H1 (cell line): ENCODE results near the gene SLC35G6. TPM values are rescaled to one million over a fixed set of nuclear protein-coding genes. Genes with fewer than 3 reads are reported as not detected.

Experiments used
- BCL11A ChIP-seq, 2 experiments: IDR thresholded peaks; one replicate each; pipeline ENCODE4 v1.6.1; 2011; ENCODE audit warnings: low read depth in 2 of 2, low read length in 2 of 2, mild to moderate bottlenecking in 2 of 2
- FOSL1 ChIP-seq: IDR thresholded peaks from 2 replicates; pipeline ENCODE4 v1.6.1; 2011; ENCODE audit warnings: mild to moderate bottlenecking, low read depth, low read length, moderate library complexity; ENCODE audit not compliant: insufficient read depth
- GTF2F1 ChIP-seq: IDR thresholded peaks from 2 replicates; pipeline ENCODE4 v1.6.1; 2012; ENCODE audit warnings: low read depth, low read length, improper control_type of control experiment, borderline replicate concordance
- POU5F1 ChIP-seq: IDR thresholded peaks from 2 replicates; pipeline ENCODE4 v1.6.1; 2011; ENCODE audit warnings: low read depth, mild to moderate bottlenecking, low read length, moderate library complexity
- USF2 ChIP-seq: IDR thresholded peaks from 2 replicates; pipeline ENCODE4 v1.6.1; 2011; ENCODE audit warnings: low read length, improper control_type of control experiment
- ZNF274 ChIP-seq: IDR thresholded peaks from 2 replicates; pipeline ENCODE4 v1.7.0; 2012; ENCODE audit warnings: low read length, borderline replicate concordance; ENCODE audit errors: extremely low read depth
- polyA plus RNA-seq, 7 experiments: library from polyadenylated mRNA; depleted of rRNA in 3 of 7; stranded (reverse) in 5 of 7; unstranded in 2 of 7; fragments of >200 nt in 5 of 7; fragments of 200-250 nt in 2 of 7; gene quantifications; 1 replicate in 5 of 7; 2 replicates in 1 of 7; 4 replicates in 1 of 7; pipeline versions ENCODE4 v1.2.1 to v1.2.3, GENCODE V29; 2011 to 2013; ENCODE audit warnings: missing spikeins in 2 of 7, mixed read lengths in 2 of 7
- total RNA-seq: library from RNA; stranded (reverse); fragmentation: NEBNext Ultra II Directional; extraction: Animal tissue kit (Norgen Biotek cat#: 25700); gene quantifications from 2 replicates; pipeline ENCODE4 v1.2.1, GENCODE V29; 2021
- TF ChIP-seq, protein P1 (sequence below): fragments of 300-600 bp; sonication (generic); IDR thresholded peaks from 2 replicates; pipeline ENCODE4 v1.7.1; 2012; ENCODE audit warnings: low read length, moderate library complexity, mild to moderate bottlenecking, inconsistent platforms; ENCODE audit not compliant: insufficient replicate concordance

SLC35G6 gene
- total and polyA plus RNA-seq, 2 of the 8 experiments (the other 6 are each of a cell fraction or from before 2014, with no cell fraction given): 0.05 TPM; not detected in 1

DNA sequence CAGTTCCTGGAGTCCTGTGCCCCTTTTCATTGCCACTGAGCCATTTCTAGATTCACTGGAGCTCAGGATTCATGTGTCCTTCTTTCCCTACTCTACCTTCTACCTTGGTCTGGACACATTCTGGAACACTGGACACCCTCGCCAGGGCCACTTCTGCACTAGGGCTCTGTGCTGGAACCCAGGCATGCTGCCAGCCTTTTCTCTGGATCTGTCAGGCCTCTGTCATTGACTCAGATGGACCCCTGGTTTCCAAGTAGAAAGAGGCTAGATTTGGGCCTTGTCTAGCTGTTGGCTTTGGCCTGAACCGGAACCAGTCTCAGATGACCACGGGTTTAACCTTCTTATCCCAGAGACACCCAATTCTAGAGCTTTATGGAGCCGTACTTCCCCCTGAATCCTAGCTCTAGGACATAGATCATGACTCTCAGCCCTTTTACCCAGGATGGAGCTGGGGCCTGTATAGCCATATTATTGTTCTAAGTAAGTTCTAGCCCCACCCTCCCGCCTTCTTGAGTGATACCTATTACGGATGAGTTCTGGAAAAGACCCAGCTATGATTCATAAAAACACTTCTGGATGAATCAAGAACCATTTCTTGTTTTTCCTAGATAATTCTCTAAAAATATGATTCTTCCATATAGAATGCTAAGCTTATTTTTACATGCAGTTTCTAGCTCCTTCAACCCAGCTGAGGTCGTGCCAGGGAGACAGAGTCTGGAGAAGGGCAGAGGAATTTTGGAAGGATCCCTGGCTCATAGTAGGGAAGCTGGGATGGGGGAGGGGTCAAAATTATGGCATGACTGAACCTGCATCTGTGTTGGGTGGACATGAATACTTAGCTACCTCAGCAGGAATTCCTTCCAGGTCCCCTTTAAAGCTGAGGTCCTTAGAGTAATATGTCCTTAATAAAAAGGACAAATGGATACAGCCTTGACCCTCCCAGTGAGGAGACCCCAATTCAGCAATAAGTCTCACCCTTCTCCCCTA, 37.5 kb upstream of the SLC35G6 start (continued):
- TF ChIP-seq, protein P1, sequence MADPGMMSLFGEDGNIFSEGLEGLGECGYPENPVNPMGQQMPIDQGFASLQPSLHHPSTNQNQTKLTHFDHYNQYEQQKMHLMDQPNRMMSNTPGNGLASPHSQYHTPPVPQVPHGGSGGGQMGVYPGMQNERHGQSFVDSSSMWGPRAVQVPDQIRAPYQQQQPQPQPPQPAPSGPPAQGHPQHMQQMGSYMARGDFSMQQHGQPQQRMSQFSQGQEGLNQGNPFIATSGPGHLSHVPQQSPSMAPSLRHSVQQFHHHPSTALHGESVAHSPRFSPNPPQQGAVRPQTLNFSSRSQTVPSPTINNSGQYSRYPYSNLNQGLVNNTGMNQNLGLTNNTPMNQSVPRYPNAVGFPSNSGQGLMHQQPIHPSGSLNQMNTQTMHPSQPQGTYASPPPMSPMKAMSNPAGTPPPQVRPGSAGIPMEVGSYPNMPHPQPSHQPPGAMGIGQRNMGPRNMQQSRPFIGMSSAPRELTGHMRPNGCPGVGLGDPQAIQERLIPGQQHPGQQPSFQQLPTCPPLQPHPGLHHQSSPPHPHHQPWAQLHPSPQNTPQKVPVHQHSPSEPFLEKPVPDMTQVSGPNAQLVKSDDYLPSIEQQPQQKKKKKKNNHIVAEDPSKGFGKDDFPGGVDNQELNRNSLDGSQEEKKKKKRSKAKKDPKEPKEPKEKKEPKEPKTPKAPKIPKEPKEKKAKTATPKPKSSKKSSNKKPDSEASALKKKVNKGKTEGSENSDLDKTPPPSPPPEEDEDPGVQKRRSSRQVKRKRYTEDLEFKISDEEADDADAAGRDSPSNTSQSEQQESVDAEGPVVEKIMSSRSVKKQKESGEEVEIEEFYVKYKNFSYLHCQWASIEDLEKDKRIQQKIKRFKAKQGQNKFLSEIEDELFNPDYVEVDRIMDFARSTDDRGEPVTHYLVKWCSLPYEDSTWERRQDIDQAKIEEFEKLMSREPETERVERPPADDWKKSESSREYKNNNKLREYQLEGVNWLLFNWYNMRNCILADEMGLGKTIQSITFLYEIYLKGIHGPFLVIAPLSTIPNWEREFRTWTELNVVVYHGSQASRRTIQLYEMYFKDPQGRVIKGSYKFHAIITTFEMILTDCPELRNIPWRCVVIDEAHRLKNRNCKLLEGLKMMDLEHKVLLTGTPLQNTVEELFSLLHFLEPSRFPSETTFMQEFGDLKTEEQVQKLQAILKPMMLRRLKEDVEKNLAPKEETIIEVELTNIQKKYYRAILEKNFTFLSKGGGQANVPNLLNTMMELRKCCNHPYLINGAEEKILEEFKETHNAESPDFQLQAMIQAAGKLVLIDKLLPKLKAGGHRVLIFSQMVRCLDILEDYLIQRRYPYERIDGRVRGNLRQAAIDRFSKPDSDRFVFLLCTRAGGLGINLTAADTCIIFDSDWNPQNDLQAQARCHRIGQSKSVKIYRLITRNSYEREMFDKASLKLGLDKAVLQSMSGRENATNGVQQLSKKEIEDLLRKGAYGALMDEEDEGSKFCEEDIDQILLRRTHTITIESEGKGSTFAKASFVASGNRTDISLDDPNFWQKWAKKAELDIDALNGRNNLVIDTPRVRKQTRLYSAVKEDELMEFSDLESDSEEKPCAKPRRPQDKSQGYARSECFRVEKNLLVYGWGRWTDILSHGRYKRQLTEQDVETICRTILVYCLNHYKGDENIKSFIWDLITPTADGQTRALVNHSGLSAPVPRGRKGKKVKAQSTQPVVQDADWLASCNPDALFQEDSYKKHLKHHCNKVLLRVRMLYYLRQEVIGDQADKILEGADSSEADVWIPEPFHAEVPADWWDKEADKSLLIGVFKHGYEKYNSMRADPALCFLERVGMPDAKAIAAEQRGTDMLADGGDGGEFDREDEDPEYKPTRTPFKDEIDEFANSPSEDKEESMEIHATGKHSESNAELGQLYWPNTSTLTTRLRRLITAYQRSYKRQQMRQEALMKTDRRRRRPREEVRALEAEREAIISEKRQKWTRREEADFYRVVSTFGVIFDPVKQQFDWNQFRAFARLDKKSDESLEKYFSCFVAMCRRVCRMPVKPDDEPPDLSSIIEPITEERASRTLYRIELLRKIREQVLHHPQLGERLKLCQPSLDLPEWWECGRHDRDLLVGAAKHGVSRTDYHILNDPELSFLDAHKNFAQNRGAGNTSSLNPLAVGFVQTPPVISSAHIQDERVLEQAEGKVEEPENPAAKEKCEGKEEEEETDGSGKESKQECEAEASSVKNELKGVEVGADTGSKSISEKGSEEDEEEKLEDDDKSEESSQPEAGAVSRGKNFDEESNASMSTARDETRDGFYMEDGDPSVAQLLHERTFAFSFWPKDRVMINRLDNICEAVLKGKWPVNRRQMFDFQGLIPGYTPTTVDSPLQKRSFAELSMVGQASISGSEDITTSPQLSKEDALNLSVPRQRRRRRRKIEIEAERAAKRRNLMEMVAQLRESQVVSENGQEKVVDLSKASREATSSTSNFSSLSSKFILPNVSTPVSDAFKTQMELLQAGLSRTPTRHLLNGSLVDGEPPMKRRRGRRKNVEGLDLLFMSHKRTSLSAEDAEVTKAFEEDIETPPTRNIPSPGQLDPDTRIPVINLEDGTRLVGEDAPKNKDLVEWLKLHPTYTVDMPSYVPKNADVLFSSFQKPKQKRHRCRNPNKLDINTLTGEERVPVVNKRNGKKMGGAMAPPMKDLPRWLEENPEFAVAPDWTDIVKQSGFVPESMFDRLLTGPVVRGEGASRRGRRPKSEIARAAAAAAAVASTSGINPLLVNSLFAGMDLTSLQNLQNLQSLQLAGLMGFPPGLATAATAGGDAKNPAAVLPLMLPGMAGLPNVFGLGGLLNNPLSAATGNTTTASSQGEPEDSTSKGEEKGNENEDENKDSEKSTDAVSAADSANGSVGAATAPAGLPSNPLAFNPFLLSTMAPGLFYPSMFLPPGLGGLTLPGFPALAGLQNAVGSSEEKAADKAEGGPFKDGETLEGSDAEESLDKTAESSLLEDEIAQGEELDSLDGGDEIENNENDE: no peak
- TF ChIP-seq POU5F1 (no peak), GTF2F1 (no peak), ZNF274 (no peak), FOSL1 (no peak), BCL11A (IDR thresholded peaks at IDR 0.05; ENCODE audit: low read depth in 2 of 2, low read length in 2 of 2) (no peak), USF2 (no peak)
